Measurements from ENCODE around the gene CHRNA4. TPM values are rescaled to one million over a fixed set of nuclear protein-coding genes. Genes with fewer than 3 reads are reported as not detected.

Gene CHRNA4
- total RNA-seq = not detected in 2 replicates

- no peak for DNase-seq (ENCODE audit: extremely low read depth, low read depth, low spot score)
Measured at GRCh38 chr20:63360850-63361518, at the start of gene CHRNA4. Gene CHRNA4 (minus strand): TSS chr20:63361349. CDS start chr20:63361165, 184 bp downstream.

GRCh38 chr20:63409834-63410435 lies 48.8 kb upstream of the CHRNA4 start:
- DNase-seq (ENCODE audit: extremely low read depth, low read depth, low spot score) = no peak

- no peak for DNase-seq (ENCODE audit: extremely low read depth, low read depth, low spot score)
Measured at GRCh38 chr20:63409066-63409833, 48.1 kb upstream of the CHRNA4 start.

- DNase-seq (ENCODE audit: extremely low read depth, low read depth, low spot score) = no peak
Measured at GRCh38 chr20:63408684-63409046, 47.5 kb upstream of the CHRNA4 start.

GRCh38 chr20:63407928-63408683 lies 47.0 kb upstream of the CHRNA4 start:
- DNase-seq (ENCODE audit: extremely low read depth, low read depth, low spot score) = no peak

GRCh38 chr20:63406617-63407245 lies 45.6 kb upstream of the CHRNA4 start:
- no peak for DNase-seq (ENCODE audit: extremely low read depth, low read depth, low spot score)

GRCh38 chr20:63406011-63406410 lies 44.9 kb upstream of the CHRNA4 start:
- no peak for DNase-seq (ENCODE audit: extremely low read depth, low read depth, low spot score)

GRCh38 chr20:63405102-63405730 lies 44.1 kb upstream of the CHRNA4 start:
- DNase-seq (ENCODE audit: extremely low read depth, low read depth, low spot score) = no peak

GRCh38 chr20:63404129-63405085 lies 43.3 kb upstream of the CHRNA4 start:
- no peak for DNase-seq (ENCODE audit: extremely low read depth, low read depth, low spot score)

GRCh38 chr20:63403403-63404105 lies 42.4 kb upstream of the CHRNA4 start:
- no peak for DNase-seq (ENCODE audit: extremely low read depth, low read depth, low spot score)

- DNase-seq (ENCODE audit: extremely low read depth, low read depth, low spot score) = no peak
Measured at GRCh38 chr20:63402860-63403220, 41.7 kb upstream of the CHRNA4 start.

GRCh38 chr20:63402181-63402859 lies 41.2 kb upstream of the CHRNA4 start:
- DNase-seq (ENCODE audit: extremely low read depth, low read depth, low spot score) = no peak

- DNase-seq (ENCODE audit: extremely low read depth, low read depth, low spot score) = no peak
Measured at GRCh38 chr20:63401384-63402110, 40.4 kb upstream of the CHRNA4 start.

- DNase-seq (ENCODE audit: extremely low read depth, low read depth, low spot score) = no peak
Measured at GRCh38 chr20:63400486-63401210, 39.5 kb upstream of the CHRNA4 start.

- no peak for DNase-seq (ENCODE audit: extremely low read depth, low read depth, low spot score)
Measured at GRCh38 chr20:63399596-63400375, 38.6 kb upstream of the CHRNA4 start.

All from glomerular endothelial cell (primary cell).